Pancreas (tissue), 10 donors: ENCODE results near the gene DNAH8. TPM values are rescaled to one million over a fixed set of nuclear protein-coding genes. Genes with fewer than 3 reads are reported as not detected.

Experiments
- ATAC-seq, 4 donors: fragments of 200-7000 bp; cut with Tn5 transposase; one replicate each; pipeline versions ENCODE4 v1.8.0 to v1.9.1; 2020; ENCODE audit warnings: mild to moderate bottlenecking in 4 of 4, moderate library complexity in 4 of 4
- DNase-seq, 6 donors: peaks; one replicate each; pipeline ENCODE4 v3.0.0-alpha.2; 2020
- FAIRE-seq: peaks from 2 replicates; lab custom pipeline; 2012; peaks lifted over from hg19 to GRCh38; lab: Jason Lieb, UNC
- H3K27ac ChIP-seq, 4 donors: fragments of 200-600 bp; sonication (generic); 1 replicate in 3 of 4; 2 replicates in 1 of 4; pipeline versions ENCODE4 v1.5.0 to v1.8.0; 2020
- H3K27me3 ChIP-seq, 4 donors: fragments of 200-600 bp; one replicate each; pipeline ENCODE4 v1.8.0; 2021
- H3K36me3 ChIP-seq, 3 donors: fragments of 200-600 bp; sonication (generic) in 1 of 3; one replicate each; pipeline versions ENCODE4 v1.5.0 to v1.8.0; 2020 to 2021
- H3K4me1 ChIP-seq, 3 donors: fragments of 200-600 bp; one replicate each; pipeline ENCODE4 v1.8.0; 2021
- H3K4me3 ChIP-seq, 4 donors: fragments of 200-600 bp; sonication (generic) in 2 of 4; one replicate each; pipeline versions ENCODE4 v1.5.0 to v1.8.0; 2020 to 2021
- H3K9me3 ChIP-seq, 4 donors: fragments of 200-600 bp; one replicate each; pipeline ENCODE4 v1.8.0; 2021
- WGBS, 2 donors: extraction: QIAGEN DNeasy Blood & Tissue Kit; methylation state at CpG; one replicate each; pipeline ENCODE4 v1.1.7; 2013; 5-methylcytosine and 5-hydroxymethylcytosine counted together
- intact Hi-C, 3 donors: fragments of 100-400 bp; cut with DNase I; formaldehyde crosslinking; loops; one replicate each; pipeline versions ENCODE4 v1.11.1 to v1.14.2; 2022
- polyA plus RNA-seq, 2 donors: library from polyadenylated mRNA; stranded (reverse); fragments of 200-250 nt; gene quantifications; one replicate each; pipeline ENCODE4 v1.2.3, GENCODE V29; 2013
- total RNA-seq, 6 donors: library from RNA; stranded (reverse); fragmentation: NEBNext Ultra II Directional in 4 of 6; extraction: Animal tissue kit (Norgen Biotek cat#: 25700) in 4 of 6; gene quantifications; one replicate each; pipeline versions ENCODE4 v1.2.1 to v1.2.4, GENCODE V29; 2021 to 2023
- TF ChIP-seq, protein P1 (sequence below), 4 donors: fragments of 200-600 bp; sonication (generic) in 3 of 4; IDR thresholded peaks; one replicate each; pipeline versions ENCODE4 v1.5.0 to v1.8.0; 2021; ENCODE audit warnings: antibody characterized with exemption in 4 of 4
- donor health status: healthy with polysubstance abuse.
- donor health status: DM: no; HTN: no; CAD: no; lungs with moderate emphysema.
- donor health status: DM: no; HTN: no; CAD: no.
- donor health status: control.
- donor health status: control.
- donor health status: Bipolar disorder and iron deficiency.
- donor health status: DM: yes; HTN: yes; CAD: no.
- donor health status: DM: no; HTN: no; CAD: no.
- donor health status: DM: no; HTN: no; CAD: no.
- donor health status: DM: yes; HTN: yes; CAD: no.

DNAH8 gene, protein sequence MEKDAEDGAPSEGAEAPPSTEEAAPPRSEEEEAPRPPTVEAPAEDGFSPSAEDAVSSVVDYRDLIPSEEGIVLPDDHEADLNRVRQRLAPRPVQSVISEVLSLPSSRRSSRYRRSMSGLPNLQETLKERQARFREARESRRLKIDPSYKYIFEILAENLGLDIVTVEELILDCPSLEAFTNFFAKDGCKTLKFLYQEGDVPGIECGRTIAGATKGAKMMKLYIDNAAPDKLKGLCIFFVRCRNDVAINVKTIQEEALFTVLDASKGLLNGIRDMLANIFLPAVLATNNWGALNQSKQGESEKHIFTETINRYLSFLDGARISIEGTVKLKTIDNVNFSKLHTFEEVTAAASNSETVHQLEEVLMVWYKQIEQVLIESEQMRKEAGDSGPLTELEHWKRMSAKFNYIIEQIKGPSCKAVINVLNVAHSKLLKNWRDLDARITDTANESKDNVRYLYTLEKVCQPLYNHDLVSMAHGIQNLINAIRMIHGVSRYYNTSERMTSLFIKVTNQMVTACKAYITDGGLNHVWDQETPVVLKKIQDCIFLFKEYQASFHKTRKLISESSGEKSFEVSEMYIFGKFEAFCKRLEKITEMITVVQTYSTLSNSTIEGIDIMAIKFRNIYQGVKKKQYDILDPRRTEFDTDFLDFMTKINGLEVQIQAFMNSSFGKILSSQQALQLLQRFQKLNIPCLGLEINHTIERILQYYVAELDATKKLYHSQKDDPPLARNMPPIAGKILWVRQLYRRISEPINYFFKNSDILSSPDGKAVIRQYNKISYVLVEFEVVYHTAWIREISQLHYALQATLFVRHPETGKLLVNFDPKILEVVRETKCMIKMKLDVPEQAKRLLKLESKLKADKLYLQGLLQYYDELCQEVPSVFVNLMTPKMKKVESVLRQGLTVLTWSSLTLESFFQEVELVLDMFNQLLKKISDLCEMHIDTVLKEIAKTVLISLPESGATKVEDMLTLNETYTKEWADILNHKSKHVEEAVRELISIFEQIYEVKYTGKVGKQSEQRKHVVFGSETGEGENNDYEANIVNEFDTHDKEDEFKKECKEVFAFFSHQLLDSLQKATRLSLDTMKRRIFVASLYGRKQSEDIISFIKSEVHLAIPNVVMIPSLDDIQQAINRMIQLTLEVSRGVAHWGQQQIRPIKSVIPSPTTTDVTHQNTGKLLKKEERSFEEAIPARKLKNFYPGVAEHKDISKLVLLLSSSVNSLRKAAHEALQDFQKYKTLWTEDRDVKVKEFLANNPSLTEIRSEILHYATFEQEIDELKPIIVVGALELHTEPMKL (N-terminal part only)
- total RNA-seq (not detected), polyA plus RNA-seq (not detected)

DNA sequence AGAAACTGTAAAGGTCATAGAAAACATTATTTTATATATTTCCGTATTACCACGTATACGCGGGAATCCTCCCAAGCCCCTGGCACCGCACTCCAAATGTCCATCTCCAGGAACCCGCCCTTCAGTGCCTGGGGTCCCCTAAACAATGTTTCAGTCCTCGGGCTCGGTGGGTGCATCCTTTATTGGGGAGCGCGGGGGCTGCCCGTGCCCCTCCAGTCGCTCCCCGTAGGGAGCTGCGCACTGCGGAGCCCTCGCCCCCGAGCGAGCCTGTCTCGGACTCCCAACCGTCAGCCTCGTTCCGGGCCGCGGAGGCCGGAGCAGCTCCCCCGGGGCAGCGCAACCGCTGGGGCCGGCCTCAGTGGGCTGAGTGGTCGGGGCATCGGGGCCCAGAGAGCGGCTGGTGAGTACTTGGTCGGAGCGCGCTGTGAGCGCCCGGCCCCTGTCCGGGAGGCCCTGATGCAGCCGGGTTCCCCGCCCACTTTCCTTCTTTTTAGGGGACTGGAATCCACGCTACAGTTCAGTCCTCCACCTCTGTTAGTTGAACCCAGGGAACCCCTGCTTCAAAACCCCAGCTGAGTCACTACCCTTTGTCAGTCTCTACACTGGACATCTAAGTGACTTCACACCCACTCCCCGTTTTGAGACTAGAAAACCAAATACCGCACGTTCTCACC is at the start of gene DNAH8:
TSS of gene DNAH8 (plus strand) at position 296 of the 674 bp plus-strand sequence. CDS start 7,499 bp downstream, outside the sequence.
- no peaks in the 10 kb centered on the region for H3K36me3 ChIP-seq
- no peak within 1 kb of the TSS for H3K27ac ChIP-seq
- FAIRE-seq, result no peak
- intact Hi-C loops, result no loop called here
- no peaks in the 10 kb centered on the region for H3K4me1 ChIP-seq
- 9 to 10% methylated on average over 43 to 44 of the region's 44 CpGs for WGBS, 2 donors
- H3K27me3 ChIP-seq, result peaks cover 0 to 13% (median 0%) of the 10 kb centered on the region in 4 donors
- peak in 1 of 4 donors; percentile 23 for ATAC-seq
- peak in 2 of 6 donors; percentile 48 to 59 for DNase-seq
- peak within 1 kb of the TSS in 1 of 4 donors; percentile 26 for H3K4me3 ChIP-seq
- TF ChIP-seq, protein P1, sequence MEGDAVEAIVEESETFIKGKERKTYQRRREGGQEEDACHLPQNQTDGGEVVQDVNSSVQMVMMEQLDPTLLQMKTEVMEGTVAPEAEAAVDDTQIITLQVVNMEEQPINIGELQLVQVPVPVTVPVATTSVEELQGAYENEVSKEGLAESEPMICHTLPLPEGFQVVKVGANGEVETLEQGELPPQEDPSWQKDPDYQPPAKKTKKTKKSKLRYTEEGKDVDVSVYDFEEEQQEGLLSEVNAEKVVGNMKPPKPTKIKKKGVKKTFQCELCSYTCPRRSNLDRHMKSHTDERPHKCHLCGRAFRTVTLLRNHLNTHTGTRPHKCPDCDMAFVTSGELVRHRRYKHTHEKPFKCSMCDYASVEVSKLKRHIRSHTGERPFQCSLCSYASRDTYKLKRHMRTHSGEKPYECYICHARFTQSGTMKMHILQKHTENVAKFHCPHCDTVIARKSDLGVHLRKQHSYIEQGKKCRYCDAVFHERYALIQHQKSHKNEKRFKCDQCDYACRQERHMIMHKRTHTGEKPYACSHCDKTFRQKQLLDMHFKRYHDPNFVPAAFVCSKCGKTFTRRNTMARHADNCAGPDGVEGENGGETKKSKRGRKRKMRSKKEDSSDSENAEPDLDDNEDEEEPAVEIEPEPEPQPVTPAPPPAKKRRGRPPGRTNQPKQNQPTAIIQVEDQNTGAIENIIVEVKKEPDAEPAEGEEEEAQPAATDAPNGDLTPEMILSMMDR (IDR thresholded peaks at IDR 0.05), result no peak
- no peaks in the 10 kb centered on the region for H3K9me3 ChIP-seq

DNA sequence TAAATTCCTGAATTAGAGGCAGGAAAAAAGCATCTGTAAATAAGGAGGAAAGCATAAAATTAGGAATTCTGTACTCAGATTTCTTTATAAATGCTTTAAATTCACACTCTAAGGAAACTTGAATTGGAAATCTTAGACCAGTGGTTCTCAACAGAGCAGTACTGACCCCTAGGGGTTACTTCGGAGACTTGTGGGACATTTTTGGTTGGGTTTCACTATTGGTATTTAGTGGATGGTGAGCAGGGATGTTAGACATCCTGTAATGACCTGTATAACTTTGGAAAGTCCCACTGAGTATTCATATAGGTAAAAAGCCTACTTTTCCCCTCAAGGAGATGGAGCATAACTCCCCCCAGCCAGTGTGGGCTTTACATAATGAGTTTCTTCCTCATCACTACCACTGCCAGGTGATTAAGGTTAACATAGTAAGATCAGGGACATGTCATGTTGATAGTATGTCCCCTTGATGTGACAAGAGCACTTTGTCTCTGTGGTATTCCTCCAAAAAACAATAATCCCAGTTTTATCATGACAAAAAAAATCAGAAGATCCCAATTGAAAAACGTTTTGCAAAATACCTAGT is 43.1 kb upstream of the DNAH8 start:
- WGBS, 2 donors, result 5 to 11% methylated on average over 2 of the region's 2 CpGs
- Histone ChIP-seq H3K27ac (no peak overlapping the region), H3K9me3 (no peaks in the 10 kb centered on the region), H3K36me3 (peaks cover 0 to 5% (median 0%) of the 10 kb centered on the region in 3 donors), H3K4me3 (no peak overlapping the region), H3K27me3 (no peaks in the 10 kb centered on the region), H3K4me1 (peaks cover 4 to 10% (median 7%) of the 10 kb centered on the region in 3 donors)
- TF ChIP-seq, protein P1 (IDR thresholded peaks at IDR 0.05), result peak in 3 of 4 donors; percentile 38 to 53 (median 40)
- no peak for DNase-seq
- peak; percentile 53 to 87 (median 84) for ATAC-seq
- no peak for FAIRE-seq
- intact Hi-C loops, result no loop called here

DNA sequence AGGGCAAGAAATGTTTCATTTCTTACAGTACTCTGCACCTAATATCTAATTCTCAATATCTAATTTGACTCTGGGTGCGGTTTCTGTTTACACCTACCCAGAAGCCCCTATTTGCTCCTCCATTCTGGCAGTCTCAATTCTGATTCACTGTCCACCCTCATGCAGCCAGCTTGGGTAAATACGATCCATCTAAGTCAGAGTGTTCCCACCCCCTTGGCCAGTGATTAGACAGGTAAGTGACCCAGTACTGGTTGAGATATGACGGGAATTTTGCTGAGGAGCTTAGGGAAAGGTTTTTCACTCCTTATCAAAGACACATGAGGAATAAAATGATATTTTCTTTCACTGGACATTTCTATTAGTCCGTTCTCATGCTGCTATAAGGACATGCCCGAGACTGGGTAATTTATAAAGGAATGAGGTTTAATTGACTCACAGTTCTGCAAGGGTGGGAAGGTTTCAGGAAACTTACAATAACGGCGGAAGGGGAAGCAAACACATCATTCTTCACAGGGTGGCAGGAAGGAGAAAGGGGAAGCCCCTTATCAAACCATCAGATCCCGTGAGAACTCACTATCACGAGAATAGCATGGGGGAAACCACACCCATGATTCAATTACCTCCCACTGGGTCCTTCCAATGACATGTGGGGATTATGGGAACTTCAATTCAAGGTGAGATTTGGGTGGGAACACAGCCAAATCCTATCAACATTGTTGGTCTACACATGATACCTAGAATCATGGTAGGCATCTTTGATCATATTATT is 41.5 kb upstream of the DNAH8 start:
- no peak for FAIRE-seq
- Histone ChIP-seq H3K27me3 (no peaks in the 10 kb centered on the region), H3K4me1 (peaks cover 8 to 11% (median 10%) of the 10 kb centered on the region in 3 donors), H3K27ac (peak overlapping the region in 1 of 4 donors; percentile 8), H3K36me3 (peaks cover 0 to 5% (median 0%) of the 10 kb centered on the region in 3 donors), H3K4me3 (no peak overlapping the region), H3K9me3 (no peaks in the 10 kb centered on the region)
- WGBS, 2 donors, result 12 to 19% methylated on average over 9 of the region's 9 CpGs
- intact Hi-C loops, result no loop called here
- ATAC-seq, result peak in 3 of 4 donors; percentile 55 to 81 (median 78)
- no peak for DNase-seq
- TF ChIP-seq, protein P1 (IDR thresholded peaks at IDR 0.05), result no peak
